UCSD-AML1 (cell line): ENCODE data around the gene CDCA7.
"Not testable (repeated sequence)": the region's sequence is repeated elsewhere in the genome, so short reads cannot be mapped to it uniquely, and the experiment has no call there.

Experiments used
- DNase-seq: peaks from one replicate; lab custom pipeline; 2025; ENCODE audit not compliant: unreplicated experiment; lab: John Stamatoyannopoulos, UW

The CDCA7 gene

GRCh38 chr2:173357346-173357745 lies 2.7 kb downstream of the CDCA7 start:
- no peak for DNase-seq

- no peak for DNase-seq
These were observed 3.9 kb downstream of the CDCA7 start for GRCh38 chr2:173358616-173359015.

- no peak for DNase-seq
These were observed 4.6 kb downstream of the CDCA7 start for GRCh38 chr2:173359231-173359630.

GRCh38 chr2:173370198-173370597 lies 15.5 kb downstream of the CDCA7 start:
- no peak for DNase-seq

GRCh38 chr2:173371023-173371422 lies 16.4 kb downstream of the CDCA7 start:
- no peak for DNase-seq

- no peak for DNase-seq
These were observed 18.6 kb downstream of the CDCA7 start for GRCh38 chr2:173373290-173373689.

- DNase-seq, result no peak
These were observed 20.0 kb downstream of the CDCA7 start for GRCh38 chr2:173374634-173375033.

GRCh38 chr2:173385534-173385933 lies 30.9 kb downstream of the CDCA7 start:
- not testable (repeated sequence) for DNase-seq

GRCh38 chr2:173386021-173386737 lies 31.5 kb downstream of the CDCA7 start:
- no peak for DNase-seq

- no peak for DNase-seq
These were observed 32.0 kb downstream of the CDCA7 start for GRCh38 chr2:173386738-173387065.

GRCh38 chr2:173387079-173387478 lies 32.4 kb downstream of the CDCA7 start:
- no peak for DNase-seq

- DNase-seq, result no peak
These were observed 33.0 kb downstream of the CDCA7 start for GRCh38 chr2:173387660-173388059.

- DNase-seq, result no peak
These were observed 34.1 kb downstream of the CDCA7 start for GRCh38 chr2:173388795-173389194.

GRCh38 chr2:173390036-173390435 lies 35.4 kb downstream of the CDCA7 start:
- DNase-seq, result no peak

GRCh38 chr2:173392731-173393130 lies 38.1 kb downstream of the CDCA7 start:
- no peak for DNase-seq

- no peak for DNase-seq
These were observed 38.5 kb downstream of the CDCA7 start for GRCh38 chr2:173393186-173393585.

- no peak for DNase-seq
These were observed 39.0 kb downstream of the CDCA7 start for GRCh38 chr2:173393636-173394035.

GRCh38 chr2:173394091-173394974 lies 39.7 kb downstream of the CDCA7 start:
- no peak for DNase-seq

- no peak for DNase-seq
These were observed 41.1 kb downstream of the CDCA7 start for GRCh38 chr2:173395567-173396351.

GRCh38 chr2:173397539-173397938 lies 42.9 kb downstream of the CDCA7 start:
- no peak for DNase-seq

- no peak for DNase-seq
These were observed 44.6 kb downstream of the CDCA7 start for GRCh38 chr2:173399229-173399628.

GRCh38 chr2:173400760-173401159 lies 46.1 kb downstream of the CDCA7 start:
- DNase-seq, result peak; percentile 17
